PFSK-1 (cell line): ENCODE results near the gene SH2D1A.

Experiments used
- POLR2AphosphoS5 ChIP-seq: IDR thresholded peaks from 2 replicates; pipeline ENCODE4 v1.6.1; 2012; ENCODE audit warnings: low read depth, mild to moderate bottlenecking, control low read depth, low read length, moderate library complexity
- SIN3A ChIP-seq: IDR thresholded peaks from 2 replicates; pipeline ENCODE4 v1.6.1; 2012; ENCODE audit warnings: mild to moderate bottlenecking, low read length, moderate library complexity, borderline replicate concordance; ENCODE audit not compliant: insufficient read depth
- TAF1 ChIP-seq: IDR thresholded peaks from 2 replicates; pipeline ENCODE4 v1.6.1; 2012; ENCODE audit warnings: low read length, control low read depth, borderline replicate concordance; ENCODE audit not compliant: insufficient read depth
- TF ChIP-seq, protein P1 (sequence below), 2 experiments: IDR thresholded peaks; 2 replicates each; pipeline versions ENCODE4 v1.6.1 to v1.8.0; 2011 to 2012; ENCODE audit warnings: low read depth in 2 of 2, low read length in 2 of 2, control low read depth in 1 of 2, inconsistent platforms in 1 of 2, mild to moderate bottlenecking in 1 of 2, moderate library complexity in 1 of 2; ENCODE audit not compliant: insufficient read depth in 1 of 2

DNA sequence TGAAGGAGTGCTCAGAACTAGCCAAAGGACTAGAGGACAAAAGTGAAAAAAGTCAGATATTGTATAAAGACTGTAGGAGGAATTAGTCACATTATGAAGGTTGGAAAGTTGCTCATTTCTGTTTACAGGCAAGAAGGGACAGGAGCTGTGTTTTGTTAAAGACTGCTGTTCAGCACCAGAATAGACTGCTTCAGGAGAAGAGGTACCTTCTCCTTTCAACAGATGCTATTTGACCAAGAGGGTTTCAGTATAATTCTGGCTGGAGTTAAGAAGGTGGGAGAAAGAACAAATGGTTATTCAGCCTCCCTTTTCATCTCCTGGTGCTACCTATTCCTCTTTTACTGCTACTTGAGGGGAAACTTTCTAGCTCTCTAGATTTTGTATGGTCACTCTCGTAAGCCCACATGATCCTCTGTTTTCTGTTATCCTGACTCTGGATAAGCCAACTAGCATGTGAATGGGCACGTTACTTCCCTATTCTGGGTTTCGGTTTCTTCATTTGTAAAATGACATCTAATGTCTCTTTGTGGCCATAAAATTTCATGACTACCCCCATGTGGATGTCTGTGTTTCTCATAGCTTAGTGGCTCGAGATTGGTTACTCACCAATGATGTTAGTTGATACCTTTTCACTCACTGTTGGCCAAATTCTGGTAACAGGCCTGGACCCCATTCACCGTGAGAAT is 68.9 kb downstream of the SH2D1A start:
- TF ChIP-seq TAF1 = no peak
- TF ChIP-seq, protein P1, sequence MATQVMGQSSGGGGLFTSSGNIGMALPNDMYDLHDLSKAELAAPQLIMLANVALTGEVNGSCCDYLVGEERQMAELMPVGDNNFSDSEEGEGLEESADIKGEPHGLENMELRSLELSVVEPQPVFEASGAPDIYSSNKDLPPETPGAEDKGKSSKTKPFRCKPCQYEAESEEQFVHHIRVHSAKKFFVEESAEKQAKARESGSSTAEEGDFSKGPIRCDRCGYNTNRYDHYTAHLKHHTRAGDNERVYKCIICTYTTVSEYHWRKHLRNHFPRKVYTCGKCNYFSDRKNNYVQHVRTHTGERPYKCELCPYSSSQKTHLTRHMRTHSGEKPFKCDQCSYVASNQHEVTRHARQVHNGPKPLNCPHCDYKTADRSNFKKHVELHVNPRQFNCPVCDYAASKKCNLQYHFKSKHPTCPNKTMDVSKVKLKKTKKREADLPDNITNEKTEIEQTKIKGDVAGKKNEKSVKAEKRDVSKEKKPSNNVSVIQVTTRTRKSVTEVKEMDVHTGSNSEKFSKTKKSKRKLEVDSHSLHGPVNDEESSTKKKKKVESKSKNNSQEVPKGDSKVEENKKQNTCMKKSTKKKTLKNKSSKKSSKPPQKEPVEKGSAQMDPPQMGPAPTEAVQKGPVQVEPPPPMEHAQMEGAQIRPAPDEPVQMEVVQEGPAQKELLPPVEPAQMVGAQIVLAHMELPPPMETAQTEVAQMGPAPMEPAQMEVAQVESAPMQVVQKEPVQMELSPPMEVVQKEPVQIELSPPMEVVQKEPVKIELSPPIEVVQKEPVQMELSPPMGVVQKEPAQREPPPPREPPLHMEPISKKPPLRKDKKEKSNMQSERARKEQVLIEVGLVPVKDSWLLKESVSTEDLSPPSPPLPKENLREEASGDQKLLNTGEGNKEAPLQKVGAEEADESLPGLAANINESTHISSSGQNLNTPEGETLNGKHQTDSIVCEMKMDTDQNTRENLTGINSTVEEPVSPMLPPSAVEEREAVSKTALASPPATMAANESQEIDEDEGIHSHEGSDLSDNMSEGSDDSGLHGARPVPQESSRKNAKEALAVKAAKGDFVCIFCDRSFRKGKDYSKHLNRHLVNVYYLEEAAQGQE (IDR thresholded peaks at IDR 0.05; ENCODE audit: insufficient read depth in 1 of 2, low read depth in 2 of 2, low read length in 2 of 2) = no peak
- TF ChIP-seq SIN3A = no peak
- no peak for TF ChIP-seq POLR2AphosphoS5
